Stimulated activated CD4-positive, alpha-beta T cell treated with anti-CD3 and anti-CD28 coated beads, Interleukin-15, amount 100 ng/mL, for 24 hours (primary cell): ENCODE measurements around the gene CD2AP.
"Not testable (repeated sequence)": the region's sequence is repeated elsewhere in the genome, so short reads cannot be mapped to it uniquely, and the experiment has no call there.

Experiments
- DNase-seq: peaks from one replicate; pipeline ENCODE4 v3.0.0-alpha.2; 2020

The CD2AP gene

GRCh38 chr6:47464052-47464451 is 13.5 kb upstream of the CD2AP start:
- no peak for DNase-seq

- DNase-seq: no peak
These were observed 12.5 kb upstream of the CD2AP start for GRCh38 chr6:47465117-47465516.

- no peak for DNase-seq
These were observed 5.7 kb upstream of the CD2AP start for GRCh38 chr6:47471911-47472310.

- no peak for DNase-seq
These were observed 3.7 kb upstream of the CD2AP start for GRCh38 chr6:47473791-47474346.

GRCh38 chr6:47475319-47475816 is 2.2 kb upstream of the CD2AP start:
- DNase-seq: no peak

GRCh38 chr6:47476781-47477496 is 650 bp upstream of the CD2AP start:
- DNase-seq: no peak

GRCh38 chr6:47478233-47479139 is 897 bp downstream of the CD2AP start:
- DNase-seq: no peak

- DNase-seq: no peak
These were observed 1.5 kb downstream of the CD2AP start for GRCh38 chr6:47479140-47479508.

GRCh38 chr6:47479874-47480273 is 2.3 kb downstream of the CD2AP start:
- no peak for DNase-seq

- DNase-seq: not testable (repeated sequence)
These were observed 3.6 kb downstream of the CD2AP start for GRCh38 chr6:47481213-47481612.

GRCh38 chr6:47481806-47482205 is 4.2 kb downstream of the CD2AP start:
- DNase-seq: no peak

GRCh38 chr6:47483516-47483852 is 5.9 kb downstream of the CD2AP start:
- DNase-seq: no peak

GRCh38 chr6:47483853-47484546 is 6.4 kb downstream of the CD2AP start:
- DNase-seq: no peak

- no peak for DNase-seq
These were observed 7.0 kb downstream of the CD2AP start for GRCh38 chr6:47484616-47485015.

- DNase-seq: no peak
These were observed 7.5 kb downstream of the CD2AP start for GRCh38 chr6:47485083-47485482.

GRCh38 chr6:47485491-47486135 is 8.0 kb downstream of the CD2AP start:
- DNase-seq: no peak

GRCh38 chr6:47489995-47490394 is 12.4 kb downstream of the CD2AP start:
- DNase-seq: no peak

GRCh38 chr6:47490676-47491075 is 13.1 kb downstream of the CD2AP start:
- no peak for DNase-seq

- DNase-seq: no peak
These were observed 14.8 kb downstream of the CD2AP start for GRCh38 chr6:47492355-47492754.

GRCh38 chr6:47495207-47495606 is 17.6 kb downstream of the CD2AP start:
- DNase-seq: no peak

GRCh38 chr6:47495954-47496545 is 18.5 kb downstream of the CD2AP start:
- DNase-seq: no peak

- DNase-seq: no peak
These were observed 19.5 kb downstream of the CD2AP start for GRCh38 chr6:47496935-47497579.
